GM19193 (cell line): ENCODE results near the gene MYCT1.

Experiments used
- POLR2A ChIP-seq: IDR thresholded peaks from 4 replicates; pipeline ENCODE4 v1.6.1; 2011; ENCODE audit not compliant: insufficient read depth, insufficient read length; ENCODE audit errors: extremely low read depth

Gene MYCT1

DNA sequence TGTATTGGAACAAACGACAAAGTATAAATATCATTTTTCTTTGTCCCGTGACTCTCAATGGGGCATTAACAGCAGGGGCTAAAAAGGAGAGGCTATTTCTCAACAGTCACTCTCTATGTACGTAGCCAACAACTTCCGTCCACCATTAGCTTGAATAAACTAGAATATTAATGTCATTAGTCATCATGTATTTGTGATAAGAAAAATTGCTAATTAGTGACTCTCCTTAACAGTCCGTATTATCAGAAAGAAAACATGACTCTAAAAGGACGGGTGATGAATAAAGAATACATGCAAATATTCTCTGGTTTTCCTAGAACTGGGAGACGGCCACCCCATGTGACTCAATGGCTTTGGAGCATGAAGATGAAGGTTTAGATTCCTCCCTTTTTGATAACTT lies 71.5 kb downstream of the MYCT1 start:
- TF ChIP-seq POLR2A = no peak

DNA sequence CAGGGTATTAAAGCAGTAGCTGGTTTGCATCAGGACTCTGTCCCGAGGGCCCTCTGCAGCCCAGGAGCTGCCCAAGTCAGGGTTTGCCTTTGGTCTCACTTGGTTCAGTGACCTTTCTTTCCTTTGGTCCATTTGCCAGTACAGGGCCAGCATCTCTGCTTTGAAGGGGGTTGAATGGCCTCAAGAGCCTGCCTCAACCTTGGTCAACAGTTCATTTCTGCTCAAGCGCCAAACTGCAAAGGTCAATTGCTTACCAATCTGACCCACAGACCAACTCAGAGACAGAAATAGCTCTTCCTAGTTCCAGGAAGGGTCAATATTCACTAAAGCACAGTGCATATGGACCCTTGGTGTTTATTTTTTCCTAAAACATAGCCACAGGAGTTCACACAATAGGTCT lies 72.3 kb downstream of the MYCT1 start:
- TF ChIP-seq POLR2A = no peak

DNA sequence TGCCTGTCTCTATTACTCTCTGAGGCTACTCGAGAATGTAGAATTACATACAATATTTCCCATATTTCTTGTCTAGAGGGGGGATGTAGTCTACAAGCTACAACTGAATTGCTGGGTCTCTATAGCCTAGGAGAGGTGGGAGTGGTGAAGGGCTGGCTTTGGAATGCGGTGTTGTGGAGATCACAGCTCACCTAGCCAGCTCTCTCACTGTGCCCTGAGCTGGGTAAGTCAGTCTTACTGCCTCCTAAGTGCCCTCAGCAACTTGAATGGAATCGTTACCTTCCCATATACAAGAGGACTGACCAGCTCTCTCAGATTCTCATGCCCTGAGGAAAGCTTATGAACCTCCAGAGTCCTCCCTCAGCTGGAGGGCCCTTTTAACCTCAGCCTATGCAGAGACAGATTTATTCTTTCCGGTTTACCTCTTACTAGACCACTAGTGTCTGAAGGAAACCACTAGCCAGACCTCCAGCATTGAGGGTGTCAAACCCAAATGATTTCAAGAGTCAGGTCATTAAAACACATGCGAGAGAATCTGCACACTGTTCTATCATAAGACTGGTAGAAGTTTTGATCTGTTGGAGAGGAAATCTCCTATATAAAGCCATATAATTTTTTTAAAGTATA lies 73.5 kb downstream of the MYCT1 start:
- no peak for TF ChIP-seq POLR2A
